GM12873 (cell line): ENCODE results near the gene CACNA1C.

Source experiments
- CTCF ChIP-seq: IDR thresholded peaks from 2 replicates; pipeline ENCODE4 v1.5.1; 2012; ENCODE audit warnings: low read depth, mild to moderate bottlenecking, moderate library complexity, low read length, control low read depth; ENCODE audit not compliant: insufficient read depth; ENCODE audit errors: missing control alignments

Gene CACNA1C

GRCh38 chr12:2053691-2054090 lies 904 bp downstream of the CACNA1C start:
- TF ChIP-seq CTCF = no peak

GRCh38 chr12:2054091-2055018 lies 1.6 kb downstream of the CACNA1C start:
- no peak for TF ChIP-seq CTCF

GRCh38 chr12:2057041-2057794 lies 4.4 kb downstream of the CACNA1C start:
- peak; percentile 82 for TF ChIP-seq CTCF

GRCh38 chr12:2057795-2058408 lies 5.1 kb downstream of the CACNA1C start:
- no peak for TF ChIP-seq CTCF

- TF ChIP-seq CTCF = no peak
Observed at GRCh38 chr12:2058837-2059236, 6.0 kb downstream of the CACNA1C start.

- TF ChIP-seq CTCF = no peak
Observed at GRCh38 chr12:2061402-2061801, 8.6 kb downstream of the CACNA1C start.

- TF ChIP-seq CTCF = no peak
Observed at GRCh38 chr12:2064071-2064507, 11.3 kb downstream of the CACNA1C start.
